Lower leg skin (tissue), 4 donors: ENCODE results near the gene NPR1. TPM values are rescaled to one million over a fixed set of nuclear protein-coding genes. Genes with fewer than 3 reads are reported as not detected.
A peak's percentile ranks its signal among the peaks of the same experiment; 100 is the strongest.
"Not testable (repeated sequence)": the region's sequence is repeated elsewhere in the genome, so short reads cannot be mapped to it uniquely, and the experiment has no call there.

Experiments used
- DNase-seq, 2 donors: peaks; one replicate each; pipeline ENCODE4 v3.0.0-alpha.2; 2019; ENCODE audit warnings: low spot score in 2 of 2
- H3K4me3 ChIP-seq: fragments of 200-600 bp; sonication (generic); 2 replicates; pipeline ENCODE4 v1.5.1; 2017; ENCODE audit warnings: mild to moderate bottlenecking, low read depth; ENCODE audit not compliant: poor library complexity, severe bottlenecking
- POLR2A ChIP-seq, 2 donors: fragments of 450-650 bp; IDR thresholded peaks; one replicate each; pipeline ENCODE4 v1.6.1; 2016 to 2017; ENCODE audit warnings: antibody characterized with exemption in 2 of 2, mild to moderate bottlenecking in 1 of 2, moderate library complexity in 1 of 2
- WGBS, 2 donors: methylation state at CpG; one replicate each; pipeline ENCODE4 v1.1.5; 2018; 5-methylcytosine and 5-hydroxymethylcytosine counted together
- intact Hi-C: fragments of 100-400 bp; cut with DNase I; formaldehyde crosslinking; loops from one replicate; pipeline ENCODE4 v1.15.0; 2023; ENCODE audit warnings: low total_unique reads
- total RNA-seq, 4 donors: library from RNA; depleted of rRNA; stranded (reverse); fragments of >200 nt; gene quantifications; one replicate each; pipeline ENCODE4 v1.1.0, GENCODE V29; 2016
- TF ChIP-seq, protein P1 (sequence below), 3 donors: fragments of 450-650 bp; IDR thresholded peaks; one replicate each; pipeline ENCODE4 v1.5.1; 2016; ENCODE audit warnings: antibody characterized with exemption in 3 of 3, mild to moderate bottlenecking in 3 of 3, moderate library complexity in 2 of 3

The NPR1 gene
- total RNA-seq, 4 donors from 2014 or later = 4.3 to 16.5 (median 7.7) TPM

DNA sequence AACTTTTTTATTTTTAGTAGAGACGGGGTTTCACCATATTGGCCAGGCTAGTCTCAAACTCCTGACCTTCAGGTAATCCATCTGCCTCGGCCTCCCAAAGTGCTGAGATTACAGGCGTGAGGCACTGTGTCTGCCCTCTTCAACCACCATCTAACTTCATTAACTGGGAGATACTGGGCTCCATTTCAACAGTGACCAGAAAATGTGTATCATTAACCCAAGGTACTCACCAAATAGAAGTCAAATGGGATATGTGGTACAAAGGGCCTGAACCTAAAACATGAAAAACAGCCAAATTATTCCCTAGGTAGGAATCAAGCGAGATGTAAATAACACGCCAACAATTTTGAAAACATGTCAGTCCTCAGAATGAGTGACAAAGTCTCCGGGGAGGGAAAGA lies 8.9 kb upstream of the NPR1 start:
- H3K4me3 ChIP-seq = no peak overlapping the region
- WGBS, 2 donors = 81 to 89% methylated on average over 6 of the region's 6 CpGs
- DNase-seq = no peak
- intact Hi-C loops = loop anchor here (10.0 kb wide), 1 partner anchor 95 kb away; no protein-coding TSS in a partner anchor
- TF ChIP-seq POLR2A (IDR thresholded peaks at IDR 0.05) = no peak
- TF ChIP-seq, protein P1, sequence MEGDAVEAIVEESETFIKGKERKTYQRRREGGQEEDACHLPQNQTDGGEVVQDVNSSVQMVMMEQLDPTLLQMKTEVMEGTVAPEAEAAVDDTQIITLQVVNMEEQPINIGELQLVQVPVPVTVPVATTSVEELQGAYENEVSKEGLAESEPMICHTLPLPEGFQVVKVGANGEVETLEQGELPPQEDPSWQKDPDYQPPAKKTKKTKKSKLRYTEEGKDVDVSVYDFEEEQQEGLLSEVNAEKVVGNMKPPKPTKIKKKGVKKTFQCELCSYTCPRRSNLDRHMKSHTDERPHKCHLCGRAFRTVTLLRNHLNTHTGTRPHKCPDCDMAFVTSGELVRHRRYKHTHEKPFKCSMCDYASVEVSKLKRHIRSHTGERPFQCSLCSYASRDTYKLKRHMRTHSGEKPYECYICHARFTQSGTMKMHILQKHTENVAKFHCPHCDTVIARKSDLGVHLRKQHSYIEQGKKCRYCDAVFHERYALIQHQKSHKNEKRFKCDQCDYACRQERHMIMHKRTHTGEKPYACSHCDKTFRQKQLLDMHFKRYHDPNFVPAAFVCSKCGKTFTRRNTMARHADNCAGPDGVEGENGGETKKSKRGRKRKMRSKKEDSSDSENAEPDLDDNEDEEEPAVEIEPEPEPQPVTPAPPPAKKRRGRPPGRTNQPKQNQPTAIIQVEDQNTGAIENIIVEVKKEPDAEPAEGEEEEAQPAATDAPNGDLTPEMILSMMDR (IDR thresholded peaks at IDR 0.05) = no peak

DNA sequence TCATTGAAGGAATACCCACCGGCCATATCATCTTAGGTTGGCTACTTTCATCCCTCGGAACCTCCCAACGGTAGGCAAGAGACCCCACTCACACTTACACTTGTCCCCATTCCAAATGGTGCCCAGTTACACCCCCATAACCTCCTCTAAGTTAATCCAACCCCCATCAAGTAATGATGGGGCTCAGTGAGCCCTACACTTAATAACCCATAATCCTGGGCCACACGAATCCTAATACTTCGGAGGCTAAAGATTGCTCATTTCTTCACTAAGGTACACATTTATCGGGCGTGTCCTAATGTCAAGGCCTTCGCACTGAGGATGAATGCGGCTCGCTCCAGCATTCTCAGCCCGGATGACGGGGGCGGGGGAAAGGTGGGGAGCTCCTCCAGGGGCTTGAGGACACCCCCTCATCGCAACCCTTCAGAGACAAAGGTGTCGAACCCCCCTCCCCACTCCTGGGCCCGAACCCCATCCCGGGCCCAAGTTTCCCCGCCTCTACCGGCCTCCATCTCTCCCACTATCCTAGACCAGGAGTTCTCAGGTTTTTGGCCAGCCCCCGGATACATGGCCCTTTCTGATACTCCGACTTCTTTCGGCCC lies 8.1 kb upstream of the NPR1 start:
- TF ChIP-seq, protein P1 (IDR thresholded peaks at IDR 0.05) = no peak
- no peak for TF ChIP-seq POLR2A (IDR thresholded peaks at IDR 0.05)
- 2% methylated on average over 22 of the region's 22 CpGs for WGBS, 2 donors
- DNase-seq = peak in 1 of 2 donors; percentile 87
- H3K4me3 ChIP-seq = peak overlapping the region; percentile 69
- intact Hi-C loops = no loop called here

DNA sequence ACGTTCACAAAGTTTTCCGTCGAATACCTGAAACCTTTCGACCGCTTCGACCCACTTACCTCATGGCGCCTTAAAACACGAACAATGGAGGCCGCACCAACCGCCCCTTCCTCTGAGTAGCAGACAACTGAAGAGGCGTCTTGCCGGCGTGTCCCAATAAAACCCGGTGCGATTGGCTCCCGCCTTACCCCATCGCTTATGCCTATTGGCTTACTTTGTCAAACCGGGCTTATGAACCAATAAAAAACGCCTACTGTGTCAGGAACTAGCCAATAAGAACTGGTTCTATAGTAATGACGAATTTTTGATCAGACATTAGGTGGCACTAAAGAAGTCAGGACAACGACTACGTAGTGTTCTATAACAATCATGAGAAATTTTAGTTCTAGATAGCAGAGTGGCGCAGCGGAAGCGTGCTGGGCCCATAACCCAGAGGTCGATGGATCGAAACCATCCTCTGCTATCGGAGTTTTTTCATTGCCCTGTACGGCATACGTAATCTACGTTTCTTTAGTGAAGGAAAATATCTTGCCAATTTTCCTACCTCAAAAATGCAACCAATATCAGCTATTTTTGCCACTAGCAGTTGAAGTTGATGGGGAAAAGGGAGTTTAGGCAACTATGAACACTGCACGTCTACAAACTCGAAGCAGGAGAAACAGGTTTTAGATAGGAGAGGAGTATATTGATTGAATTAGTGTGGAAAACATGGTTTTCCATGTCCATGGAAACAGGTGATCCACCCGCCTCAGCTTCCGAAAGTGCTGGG lies 7.4 kb upstream of the NPR1 start, which contains the start of gene ILF2:
Gene ILF2, minus strand, starts transcription at position 135 of the 769 bp plus-strand sequence. Its CDS starts 71 bp downstream, at position 64.
- DNase-seq = peak; percentile 98 to 100
- 1% methylated on average over 35 of the region's 35 CpGs for WGBS, 2 donors
- TF ChIP-seq POLR2A (IDR thresholded peaks at IDR 0.05) = peak in 1 of 2 donors; percentile 78
- TF ChIP-seq, protein P1 (IDR thresholded peaks at IDR 0.05) = no peak
- intact Hi-C loops = no loop called here
- peak within 1 kb of the TSS; percentile 69 for H3K4me3 ChIP-seq

DNA sequence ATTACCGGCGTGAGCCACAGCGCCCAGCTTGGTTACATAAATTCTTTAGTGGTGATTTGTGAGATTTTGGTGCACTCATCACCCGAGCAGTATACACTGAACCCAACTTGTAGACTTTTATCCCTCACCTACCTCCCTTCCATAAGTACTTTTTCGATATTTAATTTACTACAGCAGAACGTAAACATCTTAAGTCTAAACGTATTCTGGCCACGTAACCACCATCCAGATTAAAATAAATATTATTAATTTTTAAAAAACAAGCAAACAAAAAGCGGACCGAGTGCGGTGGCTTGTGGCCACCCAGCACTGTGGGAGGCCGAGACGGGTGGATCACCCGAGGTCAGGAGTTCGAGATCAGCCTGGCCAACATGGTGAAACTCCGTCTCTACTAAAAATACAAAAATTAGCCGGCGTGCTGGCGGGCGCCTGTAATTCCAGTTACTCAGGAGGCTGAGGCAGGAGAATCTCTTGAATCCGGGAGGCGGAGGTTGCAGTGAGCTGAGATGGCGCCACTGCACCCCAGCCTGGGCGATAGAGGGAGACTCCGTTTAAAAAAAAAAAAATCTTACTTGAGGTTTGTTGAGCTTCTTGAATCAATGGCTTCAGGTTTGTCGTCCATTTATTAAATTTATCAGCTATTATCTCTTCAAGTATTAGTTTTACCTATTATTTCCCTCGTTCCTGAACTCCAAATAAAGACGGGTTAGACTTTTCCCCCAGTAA lies 6.7 kb upstream of the NPR1 start:
- WGBS, 2 donors = 7 to 10% methylated on average over 28 of the region's 28 CpGs
- intact Hi-C loops, DNase-seq: not testable (repeated sequence)
- peak overlapping the region; percentile 19 for H3K4me3 ChIP-seq

DNA sequence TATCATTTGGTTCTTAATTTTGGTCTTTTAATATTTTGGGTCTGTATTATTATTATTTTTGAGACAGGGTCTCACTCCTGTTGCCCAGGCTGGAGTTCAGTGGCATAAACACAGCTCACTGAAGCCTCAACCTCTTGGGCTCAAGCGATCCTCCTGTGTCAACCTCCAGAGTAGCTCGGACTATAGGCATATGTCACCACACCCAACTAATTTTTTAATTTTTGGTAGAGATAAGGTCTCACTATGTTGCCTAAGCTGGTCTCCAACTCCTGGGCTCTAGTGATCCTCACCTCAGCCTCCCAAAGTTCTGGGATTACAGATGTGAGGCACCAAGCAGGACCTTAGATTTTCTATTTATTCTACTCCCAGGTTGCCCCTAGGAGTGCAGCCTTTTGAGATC lies 5.0 kb upstream of the NPR1 start:
- TF ChIP-seq, protein P1 (IDR thresholded peaks at IDR 0.05) = no peak
- no peak for TF ChIP-seq POLR2A (IDR thresholded peaks at IDR 0.05)
- intact Hi-C loops = no loop called here
- DNase-seq = no peak
- WGBS, 2 donors = 93 to 100% methylated on average over 2 of the region's 2 CpGs
- H3K4me3 ChIP-seq = no peak overlapping the region
